Measurements from ENCODE around the gene PHACTR1.

Gene PHACTR1

DNA sequence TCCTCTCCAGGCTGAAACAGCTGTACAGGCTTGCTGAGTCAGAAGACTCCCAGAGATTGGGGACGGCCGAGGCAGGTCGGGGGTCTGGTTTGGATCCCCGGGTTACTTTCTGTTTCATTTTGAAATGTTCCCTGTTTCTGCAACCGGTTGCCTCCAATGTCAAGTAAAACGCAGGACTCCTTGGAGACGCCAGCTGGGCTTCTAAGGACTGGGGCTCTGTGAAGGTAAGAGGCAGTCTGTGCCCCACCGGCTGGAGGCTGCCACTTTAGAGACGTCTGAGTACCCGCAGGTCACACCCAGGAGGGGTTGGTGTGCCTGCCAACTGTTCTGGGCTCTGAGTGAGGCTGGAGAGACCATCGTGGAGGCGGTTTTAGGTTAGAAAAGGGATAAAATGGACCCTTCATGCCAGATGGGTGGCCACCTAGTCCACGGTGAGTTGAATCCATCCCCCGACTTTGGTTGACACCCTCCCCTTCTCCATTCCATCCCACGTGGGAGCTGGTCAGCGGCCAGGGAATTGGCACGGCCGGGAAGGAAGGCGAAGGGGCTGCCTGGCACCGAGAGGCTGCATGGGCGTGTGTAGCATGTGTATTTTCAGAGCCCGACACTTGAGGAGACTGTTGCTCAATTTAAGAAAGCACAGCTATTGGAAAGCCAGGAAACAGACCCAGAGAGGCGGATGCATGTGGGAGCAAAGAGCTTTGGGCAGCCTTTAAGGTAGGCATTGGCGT, 240.9 kb downstream of the PHACTR1 start:
- no peak for FAIRE-seq

DNA sequence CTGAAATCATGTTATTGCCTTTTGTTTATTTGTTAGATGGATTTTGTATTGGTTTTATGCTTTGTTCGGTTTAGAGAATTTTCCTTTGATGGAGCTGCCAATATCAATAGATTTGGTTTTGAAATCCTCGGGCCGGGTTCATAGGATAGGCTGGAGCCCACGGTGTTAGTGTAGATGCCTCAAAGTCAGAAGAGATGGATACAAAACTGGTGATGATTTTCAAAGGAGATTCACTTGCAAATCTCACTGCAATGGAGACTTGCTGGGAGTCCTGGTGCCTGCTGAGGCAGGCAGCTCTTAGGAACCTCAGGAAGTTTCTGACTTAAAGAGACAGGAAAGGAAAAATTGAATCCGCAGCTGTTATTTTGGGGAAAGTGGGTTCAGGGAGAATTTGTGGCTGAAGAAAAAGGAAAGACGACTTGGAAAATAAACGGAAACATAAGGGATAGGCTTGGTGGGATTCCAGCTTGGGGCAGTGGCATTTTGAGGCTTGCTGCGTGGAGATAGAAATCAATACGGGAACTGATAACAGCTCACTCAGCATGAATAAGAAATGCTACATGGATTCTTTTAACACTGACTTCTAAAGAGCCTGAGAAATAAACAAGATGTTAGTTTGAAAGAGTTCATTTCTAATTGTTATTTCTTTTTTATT, 241.6 kb downstream of the PHACTR1 start:
- FAIRE-seq, result no peak

DNA sequence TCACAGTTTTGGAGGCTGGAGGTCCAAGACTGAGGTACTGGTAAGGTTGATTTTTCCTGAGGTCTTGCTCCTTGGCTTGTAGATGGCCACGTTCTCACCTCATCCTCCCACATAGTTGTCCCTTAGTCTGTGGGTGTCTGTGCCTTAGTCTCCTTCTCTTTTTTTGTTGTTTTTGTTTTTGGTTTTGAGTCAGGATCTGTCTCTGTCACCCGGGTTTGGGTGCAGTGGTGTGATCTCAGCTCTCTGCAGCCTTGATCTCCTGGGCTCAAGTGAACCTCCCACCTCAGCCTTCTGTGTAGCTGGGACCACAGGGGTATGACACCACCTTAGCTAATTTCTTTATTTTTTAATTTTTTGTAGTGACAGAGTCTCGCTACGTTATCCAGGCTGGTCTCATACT, 245.2 kb downstream of the PHACTR1 start:
- FAIRE-seq, result no peak

DNA sequence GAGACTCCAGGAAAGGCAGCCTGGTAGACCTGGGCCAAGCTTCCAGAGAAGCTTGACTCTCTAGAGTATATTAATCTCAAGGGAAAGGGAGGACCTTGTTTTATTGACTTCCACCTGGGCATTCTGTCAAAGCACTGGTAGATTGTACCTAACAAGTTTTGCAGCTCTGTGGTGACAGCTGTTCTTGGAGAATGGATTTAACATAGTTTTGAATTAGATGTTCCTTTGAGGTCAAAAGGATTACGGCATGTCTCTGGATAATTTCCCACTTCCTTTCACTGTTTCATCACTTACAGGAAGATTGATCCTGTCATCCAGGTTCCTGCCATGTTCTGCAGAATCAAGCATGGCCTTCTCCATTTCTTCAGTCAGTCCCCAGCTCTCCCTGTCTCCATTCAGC, 246.0 kb downstream of the PHACTR1 start:
- FAIRE-seq, result no peak

DNA sequence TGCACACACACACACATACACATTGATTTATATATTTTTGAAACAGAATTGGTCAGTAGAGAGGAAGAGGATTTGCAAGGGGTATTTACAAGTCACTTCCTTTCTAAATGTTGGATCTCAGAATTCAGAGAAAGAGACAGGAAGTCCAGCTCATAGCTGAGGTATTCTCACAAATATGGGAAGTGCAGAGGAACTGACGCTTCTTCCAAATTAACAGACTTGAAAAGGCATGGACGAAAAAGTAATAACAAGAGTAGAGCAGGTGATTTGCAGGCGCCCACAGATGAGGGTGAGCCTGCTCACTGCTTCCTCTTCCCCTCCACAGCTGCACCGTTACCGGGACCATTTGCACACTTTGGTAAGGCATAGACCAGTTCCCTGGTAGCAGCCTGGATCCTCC, 246.4 kb downstream of the PHACTR1 start:
- FAIRE-seq, result no peak

DNA sequence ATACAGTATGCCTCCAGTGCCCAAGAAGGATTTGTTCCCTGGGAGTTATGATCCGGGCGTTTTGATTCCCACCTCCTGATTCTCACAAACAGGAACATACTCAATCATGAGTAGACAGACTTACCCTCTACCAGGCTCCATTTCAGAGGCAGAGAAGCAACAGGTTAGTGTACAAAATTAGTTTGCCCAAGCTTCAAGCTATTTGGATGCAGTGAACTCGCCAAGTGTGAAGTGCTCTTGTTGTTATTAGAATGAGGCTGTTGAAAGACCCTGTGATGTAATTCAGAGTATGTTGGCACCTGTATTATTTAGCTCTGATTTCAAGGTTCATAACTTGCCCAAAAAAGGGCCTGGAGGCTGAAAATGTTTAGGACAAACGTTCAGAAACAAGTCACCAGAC, 247.0 kb downstream of the PHACTR1 start:
- FAIRE-seq, result no peak

DNA sequence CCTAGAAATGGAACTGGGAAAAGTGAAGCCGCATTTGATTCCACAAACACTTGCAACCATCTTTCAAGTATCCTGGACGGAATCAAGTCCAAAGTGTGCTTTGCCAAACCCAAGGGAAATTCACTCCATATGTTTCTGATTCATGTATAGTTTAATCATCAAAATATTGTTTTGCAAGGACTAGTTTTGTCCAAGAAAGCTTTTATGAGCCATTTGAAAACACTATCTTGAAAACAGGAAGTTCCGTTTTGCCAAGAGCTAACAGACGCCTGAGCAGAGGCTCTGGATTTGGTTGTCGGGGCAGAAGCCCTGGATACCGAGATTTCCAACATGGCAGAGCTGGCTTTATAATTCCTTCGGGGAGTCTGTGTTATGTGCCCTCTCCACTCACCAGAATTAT, 251.1 kb downstream of the PHACTR1 start:
- no peak for FAIRE-seq

DNA sequence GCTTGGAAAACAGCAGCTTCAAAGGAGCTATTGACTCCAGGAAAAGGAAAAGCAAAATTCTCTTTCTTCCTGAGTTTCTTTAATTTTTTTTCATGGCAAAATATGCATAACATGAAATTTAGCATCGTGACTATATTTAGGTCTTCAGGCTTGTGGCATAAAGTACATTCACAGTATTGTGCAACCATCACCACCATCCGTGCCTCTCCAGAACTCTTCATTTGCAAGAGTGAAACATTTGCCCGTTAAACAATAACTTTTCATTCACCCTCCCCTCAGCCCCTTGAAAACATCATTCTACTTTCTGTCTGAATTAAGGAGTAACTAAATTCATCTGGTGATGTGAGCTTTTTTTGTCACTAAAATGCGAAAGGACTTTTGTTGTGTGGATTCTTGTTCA, 251.7 kb downstream of the PHACTR1 start:
- no peak for FAIRE-seq

DNA sequence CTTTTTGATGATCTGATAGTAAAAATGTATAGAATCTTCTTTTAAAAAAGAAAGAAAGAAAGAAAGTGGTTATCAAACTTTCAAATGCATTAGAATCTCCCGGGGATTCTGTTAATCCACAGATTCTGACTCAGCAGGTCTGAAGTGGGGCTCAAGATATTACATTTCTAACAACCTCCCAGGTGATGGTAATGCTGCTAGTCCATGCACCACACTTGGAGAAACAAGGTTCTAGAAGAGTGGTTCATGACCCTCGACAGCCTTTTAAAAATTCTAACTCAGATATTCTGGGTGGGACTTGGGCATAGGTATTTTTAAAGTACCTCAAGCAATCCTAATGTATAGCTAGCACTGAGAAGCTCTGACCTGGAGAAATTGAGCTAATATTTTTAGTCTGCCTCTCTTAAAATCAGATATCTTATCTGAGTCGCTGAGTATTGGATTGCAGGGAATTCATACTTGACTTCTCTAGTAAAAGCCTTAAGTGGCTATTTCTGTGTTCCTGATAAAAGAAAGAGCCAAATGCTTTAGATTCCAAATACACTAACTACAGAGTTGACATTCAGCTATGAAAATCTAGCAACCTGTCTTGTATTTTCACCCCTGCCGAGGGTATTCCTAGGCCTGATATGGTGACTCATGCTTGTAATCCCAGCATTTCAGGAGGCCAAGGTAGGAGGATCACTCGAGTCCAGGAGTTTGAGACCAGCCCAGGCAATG, 252.4 kb downstream of the PHACTR1 start:
- FAIRE-seq, result no peak

DNA sequence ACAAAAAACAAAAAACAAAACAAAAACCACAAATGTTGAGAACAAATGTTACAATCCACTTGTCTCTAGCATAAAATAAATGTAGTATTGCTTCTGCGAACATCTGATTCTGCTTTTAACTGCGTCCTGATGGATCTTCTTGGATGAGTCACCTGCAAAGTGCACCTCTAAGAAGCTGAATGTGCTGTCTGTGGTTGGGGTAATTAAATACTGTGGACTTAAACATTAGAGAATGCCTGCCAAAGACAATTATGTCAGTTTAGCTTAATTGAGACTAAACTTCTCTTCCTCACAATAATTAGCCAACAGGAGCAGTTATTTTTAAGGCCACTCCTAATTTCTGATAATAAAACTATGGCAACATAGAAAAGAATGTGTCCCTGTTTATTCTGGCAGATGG, 253.4 kb downstream of the PHACTR1 start:
- FAIRE-seq, result no peak

DNA sequence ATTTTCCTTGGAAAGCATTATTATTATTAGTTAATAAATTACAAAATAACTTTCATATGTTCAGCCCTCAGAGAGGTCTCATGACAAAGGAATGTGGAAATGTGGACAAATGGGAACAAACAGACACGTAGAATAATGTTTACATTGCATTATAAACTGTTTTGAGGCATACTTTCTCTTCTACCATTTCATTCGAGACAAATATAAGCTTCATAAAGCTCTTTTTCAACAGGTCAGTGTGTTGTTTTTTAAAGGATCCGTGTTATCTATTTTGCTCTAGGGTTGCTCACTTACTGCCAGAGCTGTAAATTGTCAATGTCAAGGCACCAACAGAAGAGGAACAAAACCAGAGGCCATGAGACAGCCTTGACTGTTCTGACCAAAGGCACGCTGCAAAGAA, 256.8 kb downstream of the PHACTR1 start:
- no peak for FAIRE-seq

DNA sequence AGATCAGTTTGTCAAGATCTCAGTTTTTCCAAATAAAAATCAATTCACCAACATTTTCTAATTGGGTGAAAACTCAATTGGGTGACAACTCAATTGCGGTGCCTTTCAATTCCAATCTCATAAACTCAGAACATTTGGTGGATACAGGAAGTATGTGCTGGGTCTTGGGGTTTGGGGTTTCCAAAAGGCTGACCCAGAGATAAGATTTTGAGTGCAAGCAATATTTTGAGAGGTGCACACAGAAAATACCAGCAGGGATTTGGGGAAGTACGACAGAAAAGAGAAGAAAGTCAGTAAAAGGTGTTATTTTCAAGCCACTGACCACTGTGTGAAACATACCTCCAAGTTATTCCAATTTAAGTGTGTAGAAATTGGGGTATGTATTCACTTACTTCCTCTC, 258.0 kb downstream of the PHACTR1 start:
- FAIRE-seq, result no peak

DNA sequence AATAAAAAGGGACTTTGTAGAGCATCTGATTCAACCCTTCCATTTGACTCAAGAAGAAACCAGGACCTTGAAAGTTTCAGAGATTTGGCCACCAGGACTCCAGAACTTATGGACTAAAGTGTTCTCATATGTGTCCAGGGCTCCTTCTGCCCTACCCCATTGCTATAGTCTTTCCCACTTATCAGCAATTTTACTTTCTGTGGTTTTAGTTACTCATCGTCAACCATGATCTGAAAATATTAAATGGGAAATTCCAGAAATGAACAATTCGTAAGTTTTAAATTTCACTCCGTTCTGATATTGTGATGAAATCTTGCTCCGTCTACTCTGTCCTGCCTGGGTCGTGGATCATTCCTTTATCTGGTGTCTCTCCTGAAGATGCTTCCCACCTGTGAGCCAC, 259.8 kb downstream of the PHACTR1 start:
- no peak for FAIRE-seq

DNA sequence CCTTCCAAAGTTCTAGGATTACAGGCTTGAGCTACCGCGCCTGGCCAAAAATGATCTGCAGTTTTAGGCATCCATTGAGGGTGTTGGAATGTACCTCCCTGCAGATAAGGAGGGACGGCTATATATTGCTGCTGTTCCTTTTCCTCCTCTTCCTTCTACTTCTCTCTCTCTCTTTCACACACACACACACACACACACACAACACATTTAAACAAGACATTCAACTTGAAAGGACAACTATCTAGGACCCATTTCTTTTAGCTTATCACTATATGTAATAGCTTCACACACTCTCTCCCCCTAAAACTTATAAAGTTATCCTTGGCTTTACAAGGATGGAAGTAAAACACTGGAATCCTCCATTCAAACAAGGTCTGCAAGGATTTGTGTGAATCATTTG, 260.6 kb downstream of the PHACTR1 start:
- no peak for FAIRE-seq

DNA sequence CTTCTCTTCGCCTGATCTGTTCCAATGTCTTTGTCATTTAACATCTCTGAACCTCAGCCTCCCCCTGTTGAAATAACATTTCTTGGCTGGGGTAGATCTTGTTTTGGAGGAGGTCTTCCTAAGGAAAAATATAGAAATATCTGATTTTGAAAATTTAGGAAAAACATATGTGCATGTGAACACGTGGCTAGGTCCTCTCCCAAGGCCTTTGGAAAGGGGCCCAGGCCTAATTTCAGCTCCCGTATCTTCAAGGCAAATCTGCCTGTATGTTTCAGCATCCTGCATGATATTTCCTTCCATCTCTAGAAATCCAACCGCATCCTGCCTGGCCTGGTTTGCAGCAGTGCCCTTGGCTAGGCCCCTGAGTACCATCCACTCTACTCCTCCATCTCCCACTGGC, 261.2 kb downstream of the PHACTR1 start:
- no peak for FAIRE-seq

DNA sequence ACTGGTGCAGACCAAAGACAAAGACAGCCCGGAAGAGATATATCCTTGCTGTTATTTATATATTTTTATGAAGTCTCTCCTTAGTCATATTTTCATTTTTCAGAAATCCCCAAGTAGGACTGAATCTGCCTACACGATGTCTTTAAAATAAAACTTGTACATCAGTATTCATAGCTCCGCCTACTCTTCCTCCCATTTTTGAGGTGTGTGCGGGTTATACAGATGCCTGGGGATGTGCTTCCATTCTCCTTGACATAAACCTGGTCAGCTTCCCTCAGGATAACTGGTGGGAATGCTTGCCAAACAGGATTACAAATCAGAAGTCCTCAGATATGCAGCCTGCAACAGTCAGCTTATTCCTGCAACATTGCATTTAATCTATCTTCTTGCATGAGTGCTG, 264.2 kb downstream of the PHACTR1 start:
- no peak for FAIRE-seq

DNA sequence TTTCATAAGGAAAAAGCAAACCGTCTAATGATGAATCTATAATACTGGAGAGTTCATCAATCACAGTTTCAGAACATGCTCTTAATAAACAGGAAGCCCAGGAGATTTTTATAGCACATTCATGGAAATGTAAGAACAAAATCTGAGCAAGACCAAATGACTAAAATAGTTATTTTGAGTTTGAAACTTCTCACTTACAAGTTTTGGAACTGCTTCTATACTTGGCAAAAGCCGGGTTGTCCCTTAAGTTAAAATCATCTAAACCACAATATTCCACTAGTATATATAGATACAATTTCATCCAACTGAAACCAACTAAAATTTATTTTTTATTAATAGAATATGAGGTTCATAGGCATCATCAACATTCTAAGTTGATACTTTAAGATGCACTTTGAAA, 268.2 kb downstream of the PHACTR1 start:
- FAIRE-seq, result no peak

DNA sequence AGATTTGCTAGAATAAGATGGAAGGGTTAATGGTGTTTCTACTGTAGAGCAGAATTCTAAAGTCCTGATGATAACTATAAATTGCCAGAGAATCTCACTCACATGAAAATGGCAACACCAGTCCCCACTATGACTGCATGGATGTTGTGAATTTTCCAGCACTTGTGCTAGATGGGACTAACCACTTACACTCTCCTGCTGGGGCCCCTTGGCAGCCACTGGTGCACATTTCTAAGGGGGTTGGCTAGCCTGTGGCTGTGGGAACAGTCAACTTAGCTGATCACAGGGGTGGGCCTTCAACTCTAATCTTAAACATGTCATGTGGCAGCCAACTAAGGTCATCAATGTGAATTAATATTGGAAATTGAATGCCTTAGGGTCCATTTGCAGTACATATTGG, 271.2 kb downstream of the PHACTR1 start:
- FAIRE-seq, result no peak

DNA sequence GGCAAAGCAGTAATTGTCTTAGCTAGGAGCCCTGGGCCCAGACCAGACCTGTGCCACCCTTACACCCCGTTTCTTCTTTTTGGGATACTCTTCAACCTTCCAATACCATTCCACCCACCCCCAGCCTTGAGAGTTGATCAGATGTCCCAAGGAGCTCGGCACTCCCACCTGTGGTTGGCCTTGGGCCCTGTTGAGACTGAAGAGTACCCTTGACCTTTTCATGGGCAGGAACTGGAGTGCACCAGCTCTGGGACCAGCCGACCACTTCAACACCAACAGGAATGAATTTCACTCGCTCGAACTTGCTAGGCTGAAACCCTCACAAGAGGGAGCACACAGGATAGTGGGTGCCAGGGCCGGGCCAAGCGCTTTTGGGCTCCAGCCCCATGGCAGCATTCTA, 273.6 kb downstream of the PHACTR1 start:
- no peak for FAIRE-seq

DNA sequence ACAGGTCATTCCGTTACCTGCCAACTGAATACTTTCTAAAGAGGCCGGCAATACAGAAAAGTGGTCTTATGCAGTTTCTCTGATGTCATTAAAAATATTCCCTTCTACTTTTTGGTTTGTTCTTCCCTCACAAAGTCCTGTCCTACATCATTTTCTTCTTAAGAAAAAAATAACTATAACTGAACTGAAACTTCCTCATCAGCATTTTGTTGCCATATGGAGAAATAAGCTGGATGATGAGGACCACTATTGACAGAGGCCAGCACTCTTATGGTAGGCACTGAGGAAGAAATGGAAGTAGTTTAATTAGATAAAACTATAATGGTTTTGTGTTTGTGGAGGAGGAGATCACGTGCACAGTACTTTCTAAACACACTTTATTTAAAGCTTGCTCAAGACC, 274.9 kb downstream of the PHACTR1 start:
- no peak for FAIRE-seq

DNA sequence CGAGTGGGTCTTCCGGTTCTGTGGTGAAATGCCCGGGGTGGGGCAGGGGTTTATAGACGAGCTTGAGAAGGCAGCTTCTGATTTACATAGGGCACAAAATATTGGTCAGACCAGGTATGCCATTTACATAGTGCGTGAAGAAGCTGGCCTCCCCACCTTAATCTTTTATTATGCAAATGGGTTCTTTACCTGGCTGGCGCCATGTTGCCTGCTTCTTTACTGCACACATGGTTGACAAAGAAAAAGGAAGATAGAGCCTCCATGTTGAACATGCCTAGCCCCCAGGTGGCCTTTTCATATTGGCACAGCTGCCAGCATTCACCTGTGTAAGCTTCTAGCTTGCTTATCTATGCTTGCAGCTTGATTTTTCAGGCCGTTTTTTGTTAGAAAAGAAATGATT, 276.2 kb downstream of the PHACTR1 start:
- FAIRE-seq, result no peak

DNA sequence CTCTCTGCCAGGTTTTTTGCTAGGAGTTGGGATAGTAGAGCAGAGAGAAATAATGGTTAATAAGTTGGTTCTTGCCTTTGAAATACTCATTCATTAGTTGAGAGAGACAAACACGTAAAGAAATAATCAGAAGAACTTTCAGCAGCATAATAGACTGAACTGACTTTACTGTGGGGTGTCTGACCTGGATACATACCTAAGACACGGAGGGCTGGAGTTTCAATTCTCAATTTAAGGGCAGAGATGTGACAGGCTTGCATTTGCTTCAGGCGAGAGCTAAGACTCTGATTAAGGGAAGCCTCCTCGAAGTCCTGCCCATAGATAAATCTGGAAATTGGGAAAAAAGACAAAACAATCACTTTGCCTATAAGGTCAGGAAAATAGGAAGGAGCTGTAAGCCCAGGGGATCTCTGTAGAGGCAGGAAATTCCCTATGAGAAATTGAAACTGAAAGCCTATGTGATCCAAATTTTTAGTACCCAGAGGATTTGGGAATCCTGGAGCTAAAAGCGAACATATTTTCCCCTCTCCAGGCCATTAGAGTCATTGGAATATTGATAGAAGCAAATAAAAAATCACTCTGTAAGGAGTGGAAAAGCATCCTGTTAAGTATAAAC, 276.8 kb downstream of the PHACTR1 start:
- FAIRE-seq, result no peak

DNA sequence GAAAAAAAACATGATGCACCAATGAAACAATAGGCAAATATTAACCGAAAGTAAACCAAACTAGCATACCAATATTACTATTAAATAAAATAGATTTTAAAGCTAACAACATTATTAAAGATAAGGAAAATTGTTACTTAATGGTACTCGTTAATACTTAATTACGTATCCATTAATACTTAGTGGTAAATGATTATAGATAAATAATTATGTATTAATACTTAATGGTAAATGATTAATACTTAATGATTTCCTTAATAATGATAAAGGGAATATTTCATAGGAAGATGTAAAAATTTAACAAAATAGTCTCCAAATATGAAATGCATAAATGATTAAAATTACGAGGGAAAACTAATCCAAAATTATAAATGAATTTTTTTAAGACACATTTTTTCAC, 278.9 kb downstream of the PHACTR1 start:
- FAIRE-seq, result peak; percentile 55

DNA sequence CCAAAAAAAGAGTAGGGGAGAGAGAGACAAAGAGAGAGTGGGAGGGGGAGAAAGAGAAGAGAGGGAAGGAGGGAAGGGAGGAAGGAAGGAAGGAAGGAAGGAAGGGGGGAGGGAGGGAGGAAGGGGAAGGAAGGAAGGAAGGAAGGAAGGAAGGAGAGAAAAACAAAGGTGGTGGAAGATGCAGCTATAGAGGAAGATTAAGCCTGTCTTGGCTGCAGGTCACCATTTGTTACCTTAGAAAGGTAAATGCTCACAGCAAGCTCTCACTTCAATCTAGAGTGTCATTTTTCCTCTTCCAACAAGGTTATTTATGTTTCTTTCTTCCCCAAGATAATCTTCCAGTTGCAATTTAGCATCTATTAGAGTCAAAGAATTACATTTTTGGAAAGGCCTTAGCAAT, 284.0 kb downstream of the PHACTR1 start:
- no peak for FAIRE-seq

All from islet of Langerhans (tissue), 1 donor.